Measurements from ENCODE around the gene UBE2G1.

DNA sequence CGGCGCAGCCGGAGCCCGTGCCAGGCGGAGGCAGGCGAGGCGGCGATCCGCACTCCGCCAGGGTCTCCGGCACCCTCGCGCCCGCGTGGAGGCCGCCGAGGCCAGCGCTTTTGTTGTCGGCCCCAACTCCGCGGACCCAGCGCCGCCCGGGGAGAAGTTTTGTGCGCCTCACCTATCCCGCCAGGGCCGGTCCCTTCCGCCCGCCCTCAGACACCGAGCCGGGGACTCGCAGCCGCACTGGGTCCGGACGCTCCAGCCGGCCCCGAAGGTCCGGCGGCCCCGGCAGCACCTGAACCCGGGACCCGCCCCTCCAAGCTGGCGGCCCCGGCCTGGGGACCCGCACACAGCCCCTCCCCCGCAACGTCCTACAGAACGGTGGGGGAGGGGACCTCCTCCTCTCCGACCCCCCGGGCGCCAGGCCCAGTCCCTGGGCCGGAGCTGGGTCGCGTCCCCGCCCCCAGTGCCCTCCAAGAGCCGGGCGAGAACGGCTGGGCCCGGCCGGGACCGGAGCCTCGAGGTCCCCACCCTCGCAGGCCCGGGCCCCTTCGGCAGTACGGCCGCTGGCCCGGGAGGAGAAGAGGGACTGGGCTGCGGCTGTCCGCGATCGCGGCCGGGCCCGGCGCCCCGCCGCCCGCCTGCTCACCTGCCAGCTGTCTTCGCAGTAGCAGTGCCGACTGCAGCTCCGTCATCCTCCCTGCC lies 698 bp downstream of the UBE2G1 start:
- TF ChIP-seq EP300 (IDR thresholded peaks at IDR 0.05): no peak
- TF ChIP-seq CTCF (IDR thresholded peaks at IDR 0.05): no peak
- no peak for TF ChIP-seq POLR2A (IDR thresholded peaks at IDR 0.05)
- TF ChIP-seq POLR2AphosphoS5 (IDR thresholded peaks at IDR 0.05): no peak
